GM12878 (cell line): ENCODE measurements around the gene IFNE. TPM values are rescaled to one million over a fixed set of nuclear protein-coding genes. Genes with fewer than 3 reads are reported as not detected.

Source experiments
- ATAC-seq: fragments of 200-7000 bp; cut with Tn5 transposase; 3 replicates; pipeline ENCODE4 v1.9.1; 2020; ENCODE audit warnings: mild to moderate bottlenecking, moderate library complexity
- BruUV-seq: library from RNA; stranded (reverse); fragments of 400-500 nt; replicated peaks from 2 replicates; lab custom pipeline; 2021; lab: Mats Ljungman, UMichigan
- CTCF ChIA-PET: fragments of 300-600 bp; sonication (Branson Sonifier 250); formaldehyde crosslinking; extraction: SDS; loops from one replicate; lab custom pipeline; 2021; ENCODE audit warnings: inconsistent platforms; lab: Yijun Ruan, JAX
- POLR2A ChIA-PET: fragments of 350-600 bp; formaldehyde crosslinking; extraction: SDS; loops from one replicate; lab custom pipeline; 2021; ENCODE audit warnings: inconsistent platforms; lab: Charles Lee
- RAD21 ChIA-PET: fragments of 300-600 bp; sonication (Branson Sonifier 250); formaldehyde crosslinking; loops from one replicate; lab custom pipeline; 2023; ENCODE audit warnings: antibody characterized with exemption; ENCODE audit not compliant: unreplicated experiment; lab: Charles Lee
- SMC1A ChIA-PET: fragments of 300-600 bp; sonication (Branson Sonifier 250); formaldehyde crosslinking; loops from one replicate; lab custom pipeline; 2023; ENCODE audit not compliant: unreplicated experiment, uncharacterized antibody; lab: Charles Lee
- DNase-seq: peaks from one replicate; pipeline ENCODE4 v3.0.0-alpha.2; 2011; ENCODE audit warnings: low read depth, low spot score
- FAIRE-seq: peaks from 3 replicates; lab custom pipeline; 2011; peaks lifted over from hg19 to GRCh38; lab: Jason Lieb, UNC
- H2AFZ ChIP-seq: 2 replicates; pipeline ENCODE4 v1.6.0; 2011; ENCODE audit warnings: low read depth, low read length, control low read depth; ENCODE audit not compliant: control insufficient read depth
- H3K27ac ChIP-seq: 2 replicates; pipeline ENCODE4 v1.5.1; 2011; ENCODE audit warnings: control low read depth; ENCODE audit not compliant: control insufficient read depth, insufficient read depth
- H3K27me3 ChIP-seq, 2 experiments: replicated peaks in 1 of 2; 2 replicates each; pipeline versions ENCODE4 v1.6.0 to v1.6.1; 2011; ENCODE audit warnings: low read length in 1 of 2; ENCODE audit not compliant: control insufficient read depth in 2 of 2, insufficient read depth in 2 of 2
- H3K36me3 ChIP-seq, 2 experiments: 2 replicates each; pipeline ENCODE4 v1.5.1; 2011; ENCODE audit warnings: low read length in 1 of 2; ENCODE audit not compliant: control insufficient read depth in 2 of 2, insufficient read depth in 2 of 2
- H3K4me1 ChIP-seq: 2 replicates; pipeline ENCODE4 v1.6.1; 2011; ENCODE audit warnings: mild to moderate bottlenecking, low read length, moderate library complexity, mixed read lengths; ENCODE audit not compliant: control insufficient read depth, insufficient read depth
- H3K4me2 ChIP-seq: 2 replicates; pipeline ENCODE4 v1.6.0; 2011; ENCODE audit warnings: control low read depth; ENCODE audit not compliant: control insufficient read depth, insufficient read depth
- H3K4me3 ChIP-seq: fragments of 200-600 bp; sonication (generic); 2 replicates; pipeline ENCODE4 v1.5.1; 2016
- H3K79me2 ChIP-seq: 2 replicates; pipeline ENCODE4 v1.6.0; 2011; ENCODE audit warnings: low read length; ENCODE audit not compliant: control insufficient read depth, insufficient read depth
- H3K9ac ChIP-seq: 2 replicates; pipeline ENCODE4 v1.8.0; 2011; ENCODE audit warnings: low read length, control low read depth, mixed read lengths; ENCODE audit not compliant: control insufficient read depth, insufficient read depth
- H3K9me3 ChIP-seq: replicated peaks from 3 replicates; pipeline ENCODE4 v1.5.1; 2011; ENCODE audit warnings: mild to moderate bottlenecking, low read length; ENCODE audit not compliant: control insufficient read depth, insufficient read depth
- H4K20me1 ChIP-seq: 2 replicates; pipeline ENCODE4 v1.6.0; 2011; ENCODE audit not compliant: control insufficient read depth, insufficient read depth
- ATF2 ChIP-seq: IDR thresholded peaks from 2 replicates; pipeline ENCODE4 v1.6.1; 2012; ENCODE audit warnings: low read length, inconsistent platforms
- BACH1 ChIP-seq: fragments of 450-650 bp; IDR thresholded peaks from 2 replicates; pipeline ENCODE4 v1.6.1; 2017; ENCODE audit warnings: mild to moderate bottlenecking, borderline replicate concordance
- BCLAF1 ChIP-seq: fragments of 450-650 bp; IDR thresholded peaks from 2 replicates; pipeline ENCODE4 v1.6.1; 2017; ENCODE audit warnings: antibody characterized with exemption, mild to moderate bottlenecking, moderate library complexity
- EED ChIP-seq: sonication (generic); IDR thresholded peaks from 2 replicates; pipeline ENCODE4 v1.6.1; 2016; ENCODE audit warnings: antibody characterized with exemption, low read depth
- EGR1 ChIP-seq, 2 experiments: IDR thresholded peaks; 1 replicate in 1 of 2; 2 replicates in 1 of 2; pipeline ENCODE4 v1.6.1; 2011 to 2012; ENCODE audit warnings: low read depth in 2 of 2, low read length in 2 of 2, borderline replicate concordance in 1 of 2, mild to moderate bottlenecking in 1 of 2, moderate library complexity in 1 of 2
- ETV6 ChIP-seq, 2 experiments: fragments of 450-650 bp in 1 of 2; IDR thresholded peaks in 1 of 2; conservative IDR thresholded peaks in 1 of 2; 2 replicates each; pipeline ENCODE4 v1.6.1; 2014; ENCODE audit warnings: antibody characterized with exemption in 1 of 2, borderline replicate concordance in 1 of 2, low read depth in 1 of 2, mild to moderate bottlenecking in 1 of 2, moderate library complexity in 1 of 2
- IRF4 ChIP-seq: IDR thresholded peaks from 2 replicates; pipeline ENCODE4 v1.6.1; 2011; ENCODE audit warnings: low read depth, low read length
- KLF5 ChIP-seq: fragments of 450-650 bp; IDR thresholded peaks from 2 replicates; pipeline ENCODE4 v1.6.1; 2014; ENCODE audit warnings: mild to moderate bottlenecking; ENCODE audit not compliant: partially characterized antibody
- NRF1 ChIP-seq: conservative IDR thresholded peaks from 2 replicates; pipeline ENCODE4 v1.6.1; 2011; ENCODE audit warnings: mild to moderate bottlenecking, low read depth, low read length, improper control_type of control experiment
- PAX5 ChIP-seq: IDR thresholded peaks from 2 replicates; pipeline ENCODE4 v1.6.1; 2011; ENCODE audit warnings: low read depth, low read length, borderline replicate concordance
- RB1 ChIP-seq: fragments of 450-650 bp; formaldehyde crosslinking; IDR thresholded peaks from 2 replicates; pipeline ENCODE4 v1.6.1; 2017; ENCODE audit warnings: mild to moderate bottlenecking, borderline replicate concordance
- STAT3 ChIP-seq: IDR thresholded peaks from 2 replicates; pipeline ENCODE4 v1.6.1; 2011; ENCODE audit warnings: low read depth, low read length, improper control_type of control experiment
- WRNIP1 ChIP-seq: IDR thresholded peaks from 2 replicates; pipeline ENCODE4 v1.6.1; 2011; ENCODE audit warnings: low read depth, low read length, improper control_type of control experiment, borderline replicate concordance
- YBX1 ChIP-seq: fragments of 450-650 bp; IDR thresholded peaks from 2 replicates; pipeline ENCODE4 v1.6.1; 2016; ENCODE audit warnings: antibody characterized with exemption
- WGBS: methylation state at CpG from one replicate; pipeline ENCODE4 v1.1.6; 2016; ENCODE audit warnings: low lambda C conversion rate; ENCODE audit not compliant: insufficient replicate concordance, insufficient coverage; ENCODE audit errors: missing lambda C conversion rate; 5-methylcytosine and 5-hydroxymethylcytosine counted together
- in situ Hi-C: fragments of 300-500 bp; cut with MboI; formaldehyde crosslinking; loops from 9 replicates; pipeline ENCODE4 v1.14.3; 2018; ENCODE audit warnings: mixed read lengths
- intact Hi-C: fragments of 100-400 bp; cut with micrococcal nuclease; formaldehyde crosslinking; loops from one replicate; pipeline ENCODE4 v1.14.2; 2022; ENCODE audit not compliant: unreplicated experiment
- polyA plus RNA-seq, 11 experiments: library from polyadenylated mRNA; depleted of rRNA in 4 of 11; unstranded in 6 of 11; stranded (reverse) in 5 of 11; fragments of >200 nt; fragmentation: Nextera tagmentation in 4 of 11; fragmentation: Illumina TruSeq in 1 of 11; extraction: Ambion mirVana in 4 of 11; extraction: Trizol in 1 of 11; gene quantifications; 1 replicate in 1 of 11; 2 replicates in 10 of 11; pipeline versions ENCODE4 v1.2.1 to v1.2.3, GENCODE V29; 2011 to 2016; ENCODE audit warnings: inconsistent platforms in 2 of 11, missing spikeins in 2 of 11, low read depth in 1 of 11
- total RNA-seq, 4 experiments: library from RNA; depleted of rRNA in 3 of 4; stranded (reverse); fragments of >200 nt in 3 of 4; fragmentation: Illumina TruSeq in 1 of 4; extraction: Trizol in 1 of 4; gene quantifications; 2 replicates each; pipeline versions ENCODE4 v1.2.1 to v1.2.3, GENCODE V29; 2013 to 2021

Gene IFNE
- total and polyA plus RNA-seq, 10 of the 15 experiments (the other 5 are each of a cell fraction or from before 2014, with no cell fraction given): not detected

- ChIA-PET SMC1A (no interaction called here), CTCF (no interaction called here), RAD21 (no interaction called here), POLR2A (no interaction called here)
- WGBS: 27% methylated on average over 5 of the region's 5 CpGs
- Histone ChIP-seq H2AFZ (no peak overlapping the region), H4K20me1 (no peaks in the 10 kb centered on the region), H3K27me3 (peaks cover 0 to 1% of the 10 kb centered on the region in 2 experiments; a peak in 2 of 4 replicates), H3K9me3 (no peaks in the 10 kb centered on the region), H3K9ac (no peak overlapping the region), H3K36me3 (no peaks in the 10 kb centered on the region), H3K4me2 (no peak overlapping the region), H3K4me1 (no peaks in the 10 kb centered on the region), H3K4me3 (no peak overlapping the region), H3K79me2 (no peaks in the 10 kb centered on the region), H3K27ac (no peak overlapping the region)
- intact Hi-C loops: no loop called here
- no peak for FAIRE-seq
- in situ Hi-C loops: no loop called here
- DNase-seq: no peak
- no peak for ATAC-seq
- TF ChIP-seq RB1 (no peak), EGR1 (IDR thresholded peaks at IDR 0.05; ENCODE audit: borderline replicate concordance in 1 of 2, low read depth in 2 of 2, low read length in 2 of 2) (no peak), STAT3 (no peak), KLF5 (no peak), BCLAF1 (no peak), YBX1 (no peak), NRF1 (no peak), BACH1 (no peak), ETV6 (conservative IDR thresholded peaks at IDR 0.05 in 1 of 2, IDR thresholded peaks at IDR 0.05 in 1 of 2; ENCODE audit: borderline replicate concordance in 1 of 2, low read depth in 1 of 2) (no peak), PAX5 (no peak), ATF2 (no peak), WRNIP1 (no peak), IRF4 (no peak), EED (no peak)
- BruUV-seq: no TSS peak
Measured at GRCh38 chr9:21499912-21500311, 17.8 kb upstream of the IFNE start.
